GM13976 (cell line): ENCODE data around the gene TMEM215.

Experiments used
- DNase-seq: peaks from one replicate; pipeline ENCODE4 v3.0.0; 2012; ENCODE audit warnings: low spot score
- in situ Hi-C: fragments of 300-500 bp; cut with MboI; formaldehyde crosslinking; loops from one replicate; pipeline ENCODE4 v1.12.0; 2022; ENCODE audit warnings: low sequenced_read_pairs, mixed read lengths, inconsistent platforms; ENCODE audit not compliant: unreplicated experiment
- TF ChIP-seq, protein P1 (sequence below): IDR thresholded peaks from 2 replicates; pipeline ENCODE4 v1.5.1; 2012; ENCODE audit warnings: borderline replicate concordance, mild to moderate bottlenecking; ENCODE audit not compliant: insufficient read depth; ENCODE audit errors: extremely low read depth, missing control alignments, control extremely low read depth

TMEM215 gene

GRCh38 chr9:32828861-32829260, 45.5 kb downstream of the TMEM215 start:
- in situ Hi-C loops: no loop called here
- TF ChIP-seq, protein P1, sequence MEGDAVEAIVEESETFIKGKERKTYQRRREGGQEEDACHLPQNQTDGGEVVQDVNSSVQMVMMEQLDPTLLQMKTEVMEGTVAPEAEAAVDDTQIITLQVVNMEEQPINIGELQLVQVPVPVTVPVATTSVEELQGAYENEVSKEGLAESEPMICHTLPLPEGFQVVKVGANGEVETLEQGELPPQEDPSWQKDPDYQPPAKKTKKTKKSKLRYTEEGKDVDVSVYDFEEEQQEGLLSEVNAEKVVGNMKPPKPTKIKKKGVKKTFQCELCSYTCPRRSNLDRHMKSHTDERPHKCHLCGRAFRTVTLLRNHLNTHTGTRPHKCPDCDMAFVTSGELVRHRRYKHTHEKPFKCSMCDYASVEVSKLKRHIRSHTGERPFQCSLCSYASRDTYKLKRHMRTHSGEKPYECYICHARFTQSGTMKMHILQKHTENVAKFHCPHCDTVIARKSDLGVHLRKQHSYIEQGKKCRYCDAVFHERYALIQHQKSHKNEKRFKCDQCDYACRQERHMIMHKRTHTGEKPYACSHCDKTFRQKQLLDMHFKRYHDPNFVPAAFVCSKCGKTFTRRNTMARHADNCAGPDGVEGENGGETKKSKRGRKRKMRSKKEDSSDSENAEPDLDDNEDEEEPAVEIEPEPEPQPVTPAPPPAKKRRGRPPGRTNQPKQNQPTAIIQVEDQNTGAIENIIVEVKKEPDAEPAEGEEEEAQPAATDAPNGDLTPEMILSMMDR: no peak
- DNase-seq: no peak

- in situ Hi-C loops: no loop called here
- TF ChIP-seq, protein P1: no peak
- DNase-seq: no peak
Measured at GRCh38 chr9:32832346-32832745, 49.0 kb downstream of the TMEM215 start.
